Vagina (tissue), 2 donors: Measurements from ENCODE around the gene MTHFD1L.

Experiments used
- CTCF ChIP-seq, 3 experiments: fragments of 450-650 bp in 2 of 3; fragments of 200-600 bp in 1 of 3; sonication (generic) in 1 of 3; IDR thresholded peaks; one replicate each; pipeline ENCODE4 v1.5.1; 2017 to 2019; ENCODE audit warnings: antibody characterized with exemption in 3 of 3, mild to moderate bottlenecking in 2 of 3, moderate library complexity in 2 of 3
- POLR2AphosphoS5 ChIP-seq, 2 donors: sonication (generic); formaldehyde crosslinking; IDR thresholded peaks; one replicate each; pipeline ENCODE4 v1.9.0; 2017; ENCODE audit warnings: antibody characterized with exemption in 2 of 2, mild to moderate bottlenecking in 2 of 2, low read depth in 1 of 2; ENCODE audit not compliant: insufficient read depth in 1 of 2

- TF ChIP-seq CTCF (IDR thresholded peaks at IDR 0.05) (no peak), POLR2AphosphoS5 (IDR thresholded peaks at IDR 0.05; ENCODE audit: insufficient read depth in 1 of 2, low read depth in 1 of 2) (no peak)
Observed at GRCh38 chr6:150987855-150988464, 122.5 kb downstream of the MTHFD1L start.
